Chondrocyte (in vitro differentiated cells): ENCODE measurements around the gene MUC16. TPM values are rescaled to one million over a fixed set of nuclear protein-coding genes. Genes with fewer than 3 reads are reported as not detected.
"Not testable (repeated sequence)": the region's sequence is repeated elsewhere in the genome, so short reads cannot be mapped to it uniquely, and the experiment has no call there.

Experiments
- DNase-seq: peaks from one replicate; pipeline ENCODE4 v3.0.0; 2021; ENCODE audit warnings: mixed read lengths, low spot score
- H3K27ac Mint-ChIP-seq: one replicate; pipeline ENCODE4 v1.8.0; 2021; ENCODE audit warnings: mild to moderate bottlenecking, moderate library complexity, mixed read lengths; ENCODE audit not compliant: unreplicated experiment
- H3K27me3 Mint-ChIP-seq: 2 replicates; pipeline ENCODE4 v1.8.0; 2021; ENCODE audit warnings: low read depth, mixed read lengths
- H3K36me3 Mint-ChIP-seq: 2 replicates; pipeline ENCODE4 v1.8.0; 2021; ENCODE audit warnings: low read depth, mixed read lengths
- H3K4me1 Mint-ChIP-seq: 2 replicates; pipeline ENCODE4 v1.8.0; 2021; ENCODE audit warnings: low read depth, mild to moderate bottlenecking, mixed read lengths
- H3K4me3 Mint-ChIP-seq: one replicate; pipeline ENCODE4 v1.8.0; 2021; ENCODE audit warnings: mild to moderate bottlenecking, moderate library complexity, mixed read lengths; ENCODE audit not compliant: unreplicated experiment
- H3K9me3 Mint-ChIP-seq: 2 replicates; pipeline ENCODE4 v1.8.0; 2021; ENCODE audit warnings: low read depth, mixed read lengths
- long read RNA-seq: library from polyadenylated mRNA; stranded (forward); transcript quantifications from one replicate; pipeline ENCODE4 v2.0.0, GENCODE V29; 2021
- total RNA-seq: library from RNA; stranded (reverse); gene quantifications from 3 replicates; pipeline ENCODE4 v1.2.1, GENCODE V29; 2021
- TF ChIP-seq, protein P1 (sequence below): fragments of 200-600 bp; sonication (generic); IDR thresholded peaks from 2 replicates; pipeline ENCODE4 v1.5.0; 2021; ENCODE audit warnings: antibody characterized with exemption, mild to moderate bottlenecking, moderate library complexity

The MUC16 gene
- total RNA-seq = not detected in 3 replicates
- long read RNA-seq = 0 reads

DNA sequence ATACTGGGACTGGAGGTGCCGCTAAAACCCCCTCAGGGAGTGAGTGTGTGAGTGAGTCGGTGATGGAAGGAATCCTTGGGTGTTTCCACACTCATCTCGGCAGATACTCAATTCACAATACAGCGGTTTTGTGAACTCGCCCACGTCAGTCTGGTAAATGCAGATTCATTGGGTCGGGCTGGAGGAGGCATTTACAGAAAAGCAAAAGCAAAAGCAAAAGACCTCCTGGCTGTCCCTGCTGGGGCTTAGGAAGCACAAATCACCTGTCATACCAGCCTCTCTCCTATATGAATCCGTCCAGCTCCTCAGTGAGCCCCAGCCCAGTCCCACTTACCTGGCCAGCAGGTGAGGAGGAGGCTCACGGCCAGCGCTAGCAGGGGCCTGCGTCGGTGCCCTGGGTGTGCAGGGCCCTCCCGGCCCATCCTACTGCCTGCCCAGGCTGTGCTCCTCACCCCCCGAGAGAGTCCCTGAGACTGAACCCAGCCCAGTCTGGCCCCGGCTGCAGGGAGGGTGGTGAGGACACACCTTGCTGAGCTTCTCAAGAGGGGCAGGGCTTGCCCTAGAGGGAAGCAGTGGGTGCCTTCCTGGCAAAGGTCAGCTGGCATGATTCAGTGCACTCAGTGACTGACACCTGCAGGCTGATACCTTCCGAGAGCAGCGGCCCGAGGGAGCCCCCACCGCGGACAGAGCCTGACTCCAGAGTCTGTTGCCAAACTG, at the start of gene MUC16:
TSS of gene MUC16 (minus strand) at position 475 of the 717 bp plus-strand sequence.
- Mint-ChIP-seq H3K27ac (no peak within 1 kb of the TSS), H3K9me3 (peaks cover 12% of the 10 kb centered on the region), H3K4me3 (no peak within 1 kb of the TSS), H3K4me1 (no peaks in the 10 kb centered on the region), H3K27me3 (no peaks in the 10 kb centered on the region), H3K36me3 (no peaks in the 10 kb centered on the region)
- TF ChIP-seq, protein P1, sequence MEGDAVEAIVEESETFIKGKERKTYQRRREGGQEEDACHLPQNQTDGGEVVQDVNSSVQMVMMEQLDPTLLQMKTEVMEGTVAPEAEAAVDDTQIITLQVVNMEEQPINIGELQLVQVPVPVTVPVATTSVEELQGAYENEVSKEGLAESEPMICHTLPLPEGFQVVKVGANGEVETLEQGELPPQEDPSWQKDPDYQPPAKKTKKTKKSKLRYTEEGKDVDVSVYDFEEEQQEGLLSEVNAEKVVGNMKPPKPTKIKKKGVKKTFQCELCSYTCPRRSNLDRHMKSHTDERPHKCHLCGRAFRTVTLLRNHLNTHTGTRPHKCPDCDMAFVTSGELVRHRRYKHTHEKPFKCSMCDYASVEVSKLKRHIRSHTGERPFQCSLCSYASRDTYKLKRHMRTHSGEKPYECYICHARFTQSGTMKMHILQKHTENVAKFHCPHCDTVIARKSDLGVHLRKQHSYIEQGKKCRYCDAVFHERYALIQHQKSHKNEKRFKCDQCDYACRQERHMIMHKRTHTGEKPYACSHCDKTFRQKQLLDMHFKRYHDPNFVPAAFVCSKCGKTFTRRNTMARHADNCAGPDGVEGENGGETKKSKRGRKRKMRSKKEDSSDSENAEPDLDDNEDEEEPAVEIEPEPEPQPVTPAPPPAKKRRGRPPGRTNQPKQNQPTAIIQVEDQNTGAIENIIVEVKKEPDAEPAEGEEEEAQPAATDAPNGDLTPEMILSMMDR = no peak
- no peak for DNase-seq

DNA sequence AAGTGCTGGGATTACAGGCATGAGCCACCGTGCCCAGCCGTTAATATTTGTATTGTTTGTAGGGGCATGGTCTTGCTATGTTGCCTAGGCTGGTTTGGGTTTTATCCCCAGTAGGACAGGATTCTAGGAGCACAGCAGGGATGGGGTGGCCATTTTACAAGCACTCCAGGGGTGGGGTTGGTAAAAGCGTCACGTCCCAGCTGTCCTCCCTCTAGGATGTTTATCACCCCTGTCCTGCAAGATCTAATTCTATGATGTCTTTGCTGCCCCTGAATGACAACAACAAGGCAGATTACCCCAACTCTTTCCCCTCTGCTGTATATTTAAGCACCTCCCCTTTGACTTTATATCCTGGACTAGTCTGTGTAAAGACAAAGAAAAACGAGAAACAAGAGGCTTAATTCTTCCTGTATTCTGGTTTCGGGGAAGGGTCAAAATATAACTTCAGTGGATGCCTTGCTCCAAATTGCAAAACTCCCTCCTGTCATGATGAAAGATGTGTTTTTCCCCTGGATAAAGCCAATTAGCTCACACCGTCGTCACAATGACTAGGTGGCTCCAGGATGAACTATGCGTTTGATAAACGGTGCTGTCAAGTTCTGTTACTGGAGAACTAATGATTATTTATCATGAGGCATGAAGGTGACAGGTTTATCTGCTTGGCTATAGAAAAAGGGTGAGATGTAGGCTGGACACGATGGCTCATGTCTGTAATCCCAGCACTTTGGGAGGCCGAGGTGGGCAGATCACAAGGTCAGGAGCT, 48.9 kb upstream of the MUC16 start:
- Mint-ChIP-seq H3K4me3 (no peak overlapping the region), H3K4me1 (peaks cover 8% of the 10 kb centered on the region), H3K27me3 (no peaks in the 10 kb centered on the region), H3K27ac (no peak overlapping the region), H3K9me3 (no peaks in the 10 kb centered on the region), H3K36me3 (no peaks in the 10 kb centered on the region)
- DNase-seq = no peak
- TF ChIP-seq, protein P1 = no peak

DNA sequence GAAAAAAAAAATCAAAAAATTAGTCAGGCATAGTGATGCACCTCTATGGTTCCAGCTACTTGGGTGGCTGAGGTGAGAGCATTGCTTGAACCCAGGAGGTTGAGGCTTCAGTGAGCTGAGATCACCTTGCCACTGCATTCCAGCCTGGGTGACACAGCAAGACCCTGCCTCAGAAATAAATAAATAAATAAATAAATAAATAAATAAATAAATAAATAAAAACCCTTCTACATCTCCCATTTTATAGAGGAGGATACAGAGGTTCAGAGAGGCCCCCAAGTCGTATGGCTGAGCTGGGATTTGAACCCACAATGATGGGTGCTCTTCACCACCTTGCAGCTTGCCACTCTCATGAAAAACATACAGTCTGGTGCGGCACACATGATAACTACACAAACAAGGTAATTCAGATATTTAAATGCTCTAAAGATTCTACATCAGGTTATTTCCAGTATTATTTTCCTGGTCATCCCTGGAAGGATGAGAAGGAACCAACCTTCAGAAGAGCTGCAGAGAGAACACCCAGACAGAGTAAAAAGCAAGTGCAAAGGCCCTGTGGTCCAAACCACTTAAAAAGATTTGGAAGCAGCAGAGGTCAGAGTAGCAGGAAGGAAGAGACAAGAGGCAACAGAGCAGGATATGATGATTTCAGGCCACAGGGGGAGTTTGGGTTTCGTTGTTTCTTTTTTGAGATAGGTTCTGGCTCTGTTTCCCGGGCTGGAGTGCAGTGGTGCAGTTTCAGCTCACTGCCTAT, 47.5 kb upstream of the MUC16 start:
- H3K4me1 Mint-ChIP-seq = peaks cover 8% of the 10 kb centered on the region
- no peaks in the 10 kb centered on the region for H3K9me3 Mint-ChIP-seq
- no peak for DNase-seq
- no peaks in the 10 kb centered on the region for H3K36me3 Mint-ChIP-seq
- no peak overlapping the region for H3K4me3 Mint-ChIP-seq
- no peaks in the 10 kb centered on the region for H3K27me3 Mint-ChIP-seq
- no peak overlapping the region for H3K27ac Mint-ChIP-seq
- TF ChIP-seq, protein P1 = no peak

DNA sequence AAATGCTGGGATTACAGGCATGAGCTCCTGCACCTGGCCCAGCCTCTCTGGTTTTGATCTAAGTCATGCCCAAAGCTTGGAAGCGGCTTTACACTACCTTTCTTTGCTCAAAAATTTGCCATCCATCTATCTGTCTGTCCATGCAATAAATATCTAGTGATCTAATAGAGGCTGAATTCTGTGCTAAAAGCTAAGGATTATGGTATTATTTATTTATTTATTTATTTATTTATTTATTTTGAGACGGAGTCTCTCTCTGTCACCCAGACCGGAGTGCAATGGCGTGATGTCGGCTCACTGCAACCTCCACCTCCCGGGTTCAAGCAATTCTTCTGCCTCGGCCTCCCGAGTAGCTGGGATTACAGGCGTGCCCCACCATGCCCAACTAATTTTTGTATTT, 45.9 kb upstream of the MUC16 start:
- H3K27me3 Mint-ChIP-seq, H3K27ac Mint-ChIP-seq, H3K4me1 Mint-ChIP-seq, H3K36me3 Mint-ChIP-seq, H3K9me3 Mint-ChIP-seq, DNase-seq, H3K4me3 Mint-ChIP-seq: not testable (repeated sequence)

DNA sequence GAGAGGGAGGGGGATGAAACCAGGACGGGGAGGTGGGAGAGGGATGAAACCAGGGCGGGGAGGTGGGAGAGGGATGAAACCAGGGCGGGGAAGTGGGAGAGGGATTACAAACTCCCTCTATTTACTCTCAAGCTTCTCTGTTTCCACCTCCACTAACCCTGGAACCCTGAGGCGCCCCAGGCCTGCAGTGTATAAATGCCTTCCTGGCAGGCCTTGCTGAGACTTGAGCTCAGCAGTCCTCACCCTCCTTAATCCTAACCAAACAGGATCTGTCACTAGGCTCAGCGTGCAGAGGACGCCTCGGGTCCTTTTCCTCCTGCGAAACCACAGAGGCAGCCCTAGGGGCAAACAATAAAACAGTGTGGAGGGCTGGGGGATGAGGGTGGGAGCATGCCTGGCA, 44.6 kb upstream of the MUC16 start:
- H3K4me3 Mint-ChIP-seq = no peak overlapping the region
- no peak for DNase-seq
- H3K36me3 Mint-ChIP-seq = no peaks in the 10 kb centered on the region
- no peaks in the 10 kb centered on the region for H3K9me3 Mint-ChIP-seq
- no peaks in the 10 kb centered on the region for H3K27me3 Mint-ChIP-seq
- no peak overlapping the region for H3K27ac Mint-ChIP-seq
- TF ChIP-seq, protein P1 = no peak
- peaks cover 8% of the 10 kb centered on the region for H3K4me1 Mint-ChIP-seq
